HK-2 (cell line): ENCODE measurements around the gene ZNF600.
"Not testable (repeated sequence)": the region's sequence is repeated elsewhere in the genome, so short reads cannot be mapped to it uniquely, and the experiment has no call there.

ENCODE experiments used
- DNase-seq: peaks from one replicate; pipeline ENCODE4 v3.0.0-alpha.2; 2018; ENCODE audit not compliant: unreplicated experiment

ZNF600 gene

GRCh38 chr19:52741951-52742485 is 44.6 kb downstream of the ZNF600 start:
- DNase-seq, result no peak

DNA sequence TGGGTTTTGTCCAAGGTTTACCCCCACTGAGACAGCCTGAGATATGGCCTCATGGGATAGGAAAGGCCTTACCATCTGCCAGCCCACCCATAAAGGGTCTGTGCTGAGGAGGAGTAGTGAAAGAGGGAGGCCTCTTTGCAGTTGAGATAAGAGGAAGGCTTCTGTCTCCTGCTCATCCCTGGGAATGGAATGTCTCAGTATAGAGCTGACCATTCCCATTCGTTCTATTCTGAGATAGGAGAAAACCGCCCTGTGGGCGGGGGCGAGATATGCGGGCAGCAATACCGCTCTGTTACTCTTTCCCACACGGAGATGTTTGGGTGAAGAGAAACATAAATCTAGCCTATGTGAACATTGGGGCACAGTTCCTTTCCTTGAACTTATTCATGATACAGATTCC is 45.2 kb downstream of the ZNF600 start:
- DNase-seq, result not testable (repeated sequence)

DNA sequence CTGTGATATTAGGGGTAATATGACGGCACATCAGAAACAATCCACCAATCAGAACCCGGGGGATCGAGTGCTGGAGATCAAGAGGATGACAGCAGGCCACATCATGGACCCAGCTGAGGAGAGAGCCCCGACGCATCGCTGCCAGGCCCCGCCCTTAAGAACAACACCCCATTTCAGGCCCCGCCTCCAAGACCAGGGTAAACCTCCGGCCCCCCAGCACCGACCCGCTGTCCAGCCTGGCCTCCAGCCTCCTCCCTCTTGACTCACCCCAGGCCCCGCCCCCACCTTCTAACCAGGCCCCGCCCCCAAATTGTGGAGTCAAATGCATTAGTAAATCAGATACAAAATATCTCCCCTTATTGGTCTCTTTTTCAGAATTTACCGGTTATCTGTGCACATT is 47.0 kb downstream of the ZNF600 start:
- DNase-seq, result no peak

- peak; percentile 91 for DNase-seq
Measured at GRCh38 chr19:52735734-52736133, 50.9 kb downstream of the ZNF600 start.

- peak; percentile 99 for DNase-seq
Measured at GRCh38 chr19:52734893-52735661, 51.5 kb downstream of the ZNF600 start, which contains the start of gene ZNF611. ZNF611 (minus strand) TSS chr19:52735044; CDS start chr19:52715894, 19,150 bp downstream.

- no peak for DNase-seq
Measured at GRCh38 chr19:52734331-52734892, 52.2 kb downstream of the ZNF600 start.

DNA sequence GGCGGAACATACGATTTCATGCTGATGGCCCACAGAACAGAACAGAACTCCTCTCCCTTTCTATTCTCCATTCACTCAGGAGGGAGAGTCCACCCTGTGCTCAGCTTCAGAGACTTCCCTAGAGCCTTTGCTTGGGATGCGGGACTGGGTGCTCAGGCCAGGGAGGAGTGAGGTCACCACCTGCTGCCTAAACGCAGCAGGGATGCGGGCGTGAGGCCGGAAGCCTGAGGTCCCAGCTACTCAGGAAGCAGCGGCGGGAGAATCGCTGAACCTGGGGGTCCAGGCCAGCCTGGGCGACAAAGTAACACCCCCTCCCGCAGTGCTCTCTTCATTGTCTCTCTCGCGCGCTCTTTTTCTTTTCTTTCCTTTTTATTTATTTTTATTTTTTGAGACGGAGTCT is 60.5 kb downstream of the ZNF600 start:
- not testable (repeated sequence) for DNase-seq

GRCh38 chr19:52725528-52725961 is 61.0 kb downstream of the ZNF600 start:
- DNase-seq, result no peak

DNA sequence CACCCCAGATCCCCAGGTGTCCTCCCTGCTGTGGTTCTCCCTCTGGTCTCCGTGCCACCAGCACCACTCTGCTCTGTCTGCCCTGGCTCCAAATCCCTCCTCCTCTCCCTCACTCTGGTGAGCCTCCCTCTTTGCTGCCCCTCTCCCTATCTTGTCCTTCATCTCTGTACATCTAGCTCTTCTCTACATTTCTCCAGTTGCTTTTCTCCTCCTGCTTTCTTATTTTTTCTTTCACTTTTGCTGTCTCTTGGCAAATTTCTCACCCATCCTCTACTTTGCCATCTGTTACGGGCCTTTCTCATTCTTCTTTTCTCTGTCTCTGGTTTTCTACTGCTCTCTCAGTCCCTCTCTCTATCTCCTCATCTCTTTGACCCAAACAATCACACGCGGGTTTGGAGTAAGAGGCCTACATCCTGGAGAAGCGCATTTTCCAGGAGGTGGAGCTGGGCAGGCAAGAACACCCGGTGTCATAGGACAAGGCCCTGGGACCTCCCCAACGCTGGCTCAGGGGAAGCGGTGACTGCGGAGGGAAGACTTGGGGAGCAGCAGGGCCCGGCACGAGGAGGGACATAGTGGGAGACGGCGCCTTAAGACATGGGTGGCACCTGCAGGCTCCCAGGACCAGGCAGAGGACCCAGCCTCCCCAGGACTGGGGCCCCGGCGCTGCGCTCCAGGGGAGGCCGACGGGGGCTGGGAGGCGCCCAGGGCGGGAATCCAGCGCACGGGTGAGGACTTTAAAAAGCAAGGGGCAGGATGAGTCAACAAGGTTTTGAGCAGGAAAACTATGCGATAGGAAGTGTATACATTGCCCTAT is 61.7 kb downstream of the ZNF600 start:
- no peak for DNase-seq

- not testable (repeated sequence) for DNase-seq
Measured at GRCh38 chr19:52723907-52724598, 62.5 kb downstream of the ZNF600 start.

GRCh38 chr19:52722062-52723003 is 64.3 kb downstream of the ZNF600 start:
- DNase-seq, result no peak

DNA sequence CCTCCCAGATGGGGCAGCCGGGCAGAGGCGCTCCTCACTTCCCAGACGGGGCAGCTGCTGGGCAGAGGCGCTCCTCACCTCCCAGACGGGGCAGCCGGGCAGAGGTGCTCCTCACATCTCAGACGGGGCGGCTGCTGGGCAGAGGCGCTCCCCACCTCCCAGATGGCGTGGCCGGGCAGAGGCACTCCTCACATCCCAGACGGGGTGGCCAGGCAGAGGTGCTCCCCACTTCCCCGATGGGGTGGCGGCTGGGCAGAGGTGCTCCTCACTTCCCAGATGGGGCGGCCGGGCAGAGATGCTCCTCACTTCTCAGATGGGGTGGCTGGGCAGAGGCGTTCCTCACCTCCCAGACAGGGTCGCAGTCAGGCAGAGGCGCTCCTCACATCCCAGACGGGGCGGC is 66.0 kb downstream of the ZNF600 start:
- not testable (repeated sequence) for DNase-seq

GRCh38 chr19:52716522-52716921 is 70.1 kb downstream of the ZNF600 start:
- DNase-seq, result no peak

DNA sequence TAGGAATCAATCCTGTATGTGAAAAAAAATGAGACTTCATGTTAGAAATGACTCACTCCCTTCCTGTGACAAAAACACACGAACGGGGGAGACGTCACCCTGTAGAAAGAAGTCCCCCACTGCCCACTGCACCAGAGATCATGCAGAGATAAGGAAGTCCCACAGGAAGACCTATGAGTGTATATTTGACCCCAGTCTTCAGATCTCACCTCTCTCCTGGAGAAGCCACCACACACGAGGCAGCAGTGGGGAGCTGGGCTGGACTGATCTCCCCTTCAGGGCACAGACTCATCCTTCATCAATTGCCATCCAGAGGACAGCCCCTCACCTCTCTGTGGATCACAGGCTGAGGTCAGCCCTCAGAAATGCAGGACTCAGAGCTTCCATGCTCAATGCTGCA is 70.7 kb downstream of the ZNF600 start:
- not testable (repeated sequence) for DNase-seq

- not testable (repeated sequence) for DNase-seq
Measured at GRCh38 chr19:52715330-52715729, 71.3 kb downstream of the ZNF600 start.
